Measurements from ENCODE around the gene VPS37D.

DNA sequence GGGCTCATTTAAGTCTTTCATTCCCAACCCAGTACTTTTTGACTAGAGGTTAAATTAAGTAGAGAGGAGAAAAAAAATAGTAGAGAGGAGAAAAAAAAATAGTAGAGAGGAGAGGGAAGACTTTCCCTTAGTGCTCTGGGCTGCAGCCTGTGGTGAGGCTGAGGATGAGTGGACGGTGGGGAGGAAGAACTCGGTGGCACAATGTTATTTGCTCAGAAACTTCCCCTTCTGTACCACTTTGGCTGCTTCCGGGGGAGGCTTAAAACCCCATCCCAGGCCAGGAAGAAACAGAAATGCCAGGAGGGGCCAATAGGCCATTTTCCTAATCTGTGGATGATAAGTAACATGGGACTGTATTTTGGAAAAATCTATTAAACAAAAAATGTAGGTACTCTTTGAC is 28.7 kb upstream of the VPS37D start:
- TF ChIP-seq, protein P1, sequence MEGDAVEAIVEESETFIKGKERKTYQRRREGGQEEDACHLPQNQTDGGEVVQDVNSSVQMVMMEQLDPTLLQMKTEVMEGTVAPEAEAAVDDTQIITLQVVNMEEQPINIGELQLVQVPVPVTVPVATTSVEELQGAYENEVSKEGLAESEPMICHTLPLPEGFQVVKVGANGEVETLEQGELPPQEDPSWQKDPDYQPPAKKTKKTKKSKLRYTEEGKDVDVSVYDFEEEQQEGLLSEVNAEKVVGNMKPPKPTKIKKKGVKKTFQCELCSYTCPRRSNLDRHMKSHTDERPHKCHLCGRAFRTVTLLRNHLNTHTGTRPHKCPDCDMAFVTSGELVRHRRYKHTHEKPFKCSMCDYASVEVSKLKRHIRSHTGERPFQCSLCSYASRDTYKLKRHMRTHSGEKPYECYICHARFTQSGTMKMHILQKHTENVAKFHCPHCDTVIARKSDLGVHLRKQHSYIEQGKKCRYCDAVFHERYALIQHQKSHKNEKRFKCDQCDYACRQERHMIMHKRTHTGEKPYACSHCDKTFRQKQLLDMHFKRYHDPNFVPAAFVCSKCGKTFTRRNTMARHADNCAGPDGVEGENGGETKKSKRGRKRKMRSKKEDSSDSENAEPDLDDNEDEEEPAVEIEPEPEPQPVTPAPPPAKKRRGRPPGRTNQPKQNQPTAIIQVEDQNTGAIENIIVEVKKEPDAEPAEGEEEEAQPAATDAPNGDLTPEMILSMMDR (IDR thresholded peaks at IDR 0.05), result no peak
- no peak for TF ChIP-seq ZFX (IDR thresholded peaks at IDR 0.05; ENCODE audit: borderline replicate concordance)
